ENCODE results near the gene TFF1. TPM values are rescaled to one million over a fixed set of nuclear protein-coding genes. Genes with fewer than 3 reads are reported as not detected.

TFF1 gene
- total RNA-seq, 3 donors from 2014 or later, result 6.0 to 206 (median 60.1) TPM

GRCh38 chr21:42364304-42364865 is 1.9 kb downstream of the TFF1 start:
- Histone ChIP-seq H3K36me3 (ENCODE audit: low read depth) (no peaks in the 10 kb centered on the region), H3K9me3 (no peaks in the 10 kb centered on the region), H3K4me3 (no peak overlapping the region), H3K4me1 (ENCODE audit: low read depth) (peaks cover 18% of the 10 kb centered on the region)
- TF ChIP-seq, protein P1, sequence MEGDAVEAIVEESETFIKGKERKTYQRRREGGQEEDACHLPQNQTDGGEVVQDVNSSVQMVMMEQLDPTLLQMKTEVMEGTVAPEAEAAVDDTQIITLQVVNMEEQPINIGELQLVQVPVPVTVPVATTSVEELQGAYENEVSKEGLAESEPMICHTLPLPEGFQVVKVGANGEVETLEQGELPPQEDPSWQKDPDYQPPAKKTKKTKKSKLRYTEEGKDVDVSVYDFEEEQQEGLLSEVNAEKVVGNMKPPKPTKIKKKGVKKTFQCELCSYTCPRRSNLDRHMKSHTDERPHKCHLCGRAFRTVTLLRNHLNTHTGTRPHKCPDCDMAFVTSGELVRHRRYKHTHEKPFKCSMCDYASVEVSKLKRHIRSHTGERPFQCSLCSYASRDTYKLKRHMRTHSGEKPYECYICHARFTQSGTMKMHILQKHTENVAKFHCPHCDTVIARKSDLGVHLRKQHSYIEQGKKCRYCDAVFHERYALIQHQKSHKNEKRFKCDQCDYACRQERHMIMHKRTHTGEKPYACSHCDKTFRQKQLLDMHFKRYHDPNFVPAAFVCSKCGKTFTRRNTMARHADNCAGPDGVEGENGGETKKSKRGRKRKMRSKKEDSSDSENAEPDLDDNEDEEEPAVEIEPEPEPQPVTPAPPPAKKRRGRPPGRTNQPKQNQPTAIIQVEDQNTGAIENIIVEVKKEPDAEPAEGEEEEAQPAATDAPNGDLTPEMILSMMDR (IDR thresholded peaks at IDR 0.05), result no peak
- intact Hi-C loops (cut with DNase I, micrococcal nuclease), result no loop called here
- ATAC-seq, result no peak
- peak in 1 of 3 donors; percentile 43 for DNase-seq

GRCh38 chr21:42363312-42363711 is 3.0 kb downstream of the TFF1 start:
- Histone ChIP-seq H3K36me3 (ENCODE audit: low read depth) (no peaks in the 10 kb centered on the region), H3K4me1 (ENCODE audit: low read depth) (peaks cover 18% of the 10 kb centered on the region), H3K9me3 (no peaks in the 10 kb centered on the region), H3K4me3 (no peak overlapping the region)
- ATAC-seq, result peak; percentile 13
- intact Hi-C loops (cut with DNase I, micrococcal nuclease), result no loop called here
- TF ChIP-seq, protein P1 (IDR thresholded peaks at IDR 0.05), result no peak
- peak in 1 of 3 donors; percentile 7 for DNase-seq

- Histone ChIP-seq H3K4me3 (no peak overlapping the region), H3K4me1 (ENCODE audit: low read depth) (peaks cover 16% of the 10 kb centered on the region), H3K36me3 (ENCODE audit: low read depth) (no peaks in the 10 kb centered on the region), H3K9me3 (no peaks in the 10 kb centered on the region)
- DNase-seq (peak in 1 of 3 donors; percentile 1), ATAC-seq (no peak)
- TF ChIP-seq, protein P1 (IDR thresholded peaks at IDR 0.05), result no peak
- intact Hi-C loops (cut with DNase I, micrococcal nuclease), result no loop called here
Measured at GRCh38 chr21:42362700-42363099, 3.6 kb downstream of the TFF1 start.

DNA sequence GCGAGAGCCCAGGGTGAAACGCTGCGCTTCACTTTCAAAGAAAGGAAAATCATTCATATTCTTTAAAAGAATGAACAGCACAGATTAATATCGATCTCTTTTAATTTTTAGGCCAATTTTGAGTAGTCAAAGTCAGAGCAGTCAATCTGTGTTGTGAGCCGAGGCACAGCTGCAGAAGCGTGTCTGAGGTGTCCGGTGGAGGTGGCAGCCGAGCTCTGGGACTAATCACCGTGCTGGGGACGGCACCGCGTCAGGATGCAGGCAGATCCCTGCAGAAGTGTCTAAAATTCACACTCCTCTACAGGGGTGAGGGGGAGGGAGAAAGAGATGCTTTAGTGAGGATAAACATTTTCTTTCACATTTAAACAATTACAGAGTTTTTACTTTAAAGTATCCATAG is 4.1 kb downstream of the TFF1 start:
- H3K36me3 ChIP-seq (ENCODE audit: low read depth), result no peaks in the 10 kb centered on the region
- no peaks in the 10 kb centered on the region for H3K9me3 ChIP-seq
- peaks cover 12% of the 10 kb centered on the region for H3K4me1 ChIP-seq (ENCODE audit: low read depth)
- ATAC-seq, result no peak
- no peak for DNase-seq
- no peak overlapping the region for H3K4me3 ChIP-seq
- TF ChIP-seq, protein P1 (IDR thresholded peaks at IDR 0.05), result no peak
- intact Hi-C loops (cut with DNase I, micrococcal nuclease), result no loop called here

DNA sequence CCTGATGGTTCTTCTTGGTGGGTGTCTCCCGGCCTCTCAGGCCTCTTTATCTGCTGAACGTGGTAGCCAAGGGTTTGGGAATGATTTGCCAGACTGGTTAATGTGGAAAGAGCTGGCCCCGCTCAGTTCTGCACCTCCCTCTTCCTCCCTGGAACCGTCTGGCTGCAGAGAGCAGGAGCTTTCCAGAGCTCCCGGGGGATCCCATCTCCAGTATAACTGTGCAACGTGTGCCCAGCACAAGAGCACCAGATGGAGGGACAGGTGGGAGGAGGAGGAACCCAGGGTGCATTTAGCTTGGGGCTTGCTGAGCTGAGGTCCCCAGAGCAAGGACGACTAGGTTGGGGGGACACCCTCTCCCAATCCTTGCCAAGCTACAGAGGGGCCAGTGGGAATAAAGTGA is 5.0 kb downstream of the TFF1 start:
- no peak overlapping the region for H3K4me3 ChIP-seq
- ATAC-seq, result no peak
- DNase-seq, result peak in 1 of 3 donors; percentile 8
- peaks cover 4% of the 10 kb centered on the region for H3K9me3 ChIP-seq
- TF ChIP-seq, protein P1 (IDR thresholded peaks at IDR 0.05), result no peak
- intact Hi-C loops (cut with DNase I, micrococcal nuclease), result no loop called here
- H3K36me3 ChIP-seq (ENCODE audit: low read depth), result no peaks in the 10 kb centered on the region
- H3K4me1 ChIP-seq (ENCODE audit: low read depth), result peaks cover 3% of the 10 kb centered on the region

GRCh38 chr21:42360317-42360716 is 6.0 kb downstream of the TFF1 start:
- TF ChIP-seq, protein P1 (IDR thresholded peaks at IDR 0.05), result no peak
- ATAC-seq (no peak), DNase-seq (peak in 1 of 3 donors; percentile 16)
- intact Hi-C loops (cut with DNase I, micrococcal nuclease), result no loop called here
- Histone ChIP-seq H3K9me3 (peaks cover 4% of the 10 kb centered on the region), H3K36me3 (ENCODE audit: low read depth) (no peaks in the 10 kb centered on the region), H3K4me1 (ENCODE audit: low read depth) (no peaks in the 10 kb centered on the region), H3K4me3 (no peak overlapping the region)

Data from mucosa of descending colon (tissue), 3 donors.